ENCODE measurements around the gene WNT6.

Gene WNT6

GRCh38 chr2:218878926-218879761 is 19.5 kb downstream of the WNT6 start:
- DNase-seq, result no peak

- DNase-seq, result no peak
Observed at GRCh38 chr2:218879776-218880101, 20.1 kb downstream of the WNT6 start.

GRCh38 chr2:218880102-218880858 is 20.7 kb downstream of the WNT6 start, which contains the start of gene WNT10A:
Gene WNT10A (plus strand): TSS chr2:218880852. CDS start chr2:218880996, 144 bp downstream.
- DNase-seq, result peak; percentile 32

GRCh38 chr2:218880859-218881594 is 21.4 kb downstream of the WNT6 start:
- no peak for DNase-seq

GRCh38 chr2:218881744-218882460 is 22.3 kb downstream of the WNT6 start:
- no peak for DNase-seq

GRCh38 chr2:218882461-218882816 is 22.8 kb downstream of the WNT6 start:
- no peak for DNase-seq

DNA sequence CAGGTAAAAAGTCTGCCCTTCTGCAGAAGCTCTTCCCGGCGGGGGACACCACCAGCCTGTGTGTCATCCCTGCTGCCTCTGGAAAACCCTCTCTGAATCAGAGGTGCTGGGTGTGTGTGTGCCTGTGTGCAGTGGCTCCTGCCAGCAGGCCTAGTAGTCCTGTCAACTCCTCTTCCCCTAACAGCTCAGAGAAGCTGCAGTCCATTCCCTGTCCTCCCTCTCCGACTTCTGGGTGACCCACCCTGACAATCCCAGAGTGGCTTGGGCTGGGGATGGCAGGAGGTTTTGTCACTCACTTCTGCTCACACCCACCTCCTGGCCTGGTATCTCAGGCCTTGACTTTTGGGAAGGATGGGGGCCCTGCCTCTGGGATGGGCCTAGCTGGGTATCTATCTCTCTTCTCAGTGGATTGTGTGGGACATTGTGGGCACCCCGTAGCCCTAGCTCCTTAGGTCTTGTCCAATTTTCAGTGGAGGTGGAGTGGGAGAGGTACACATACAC is 23.3 kb downstream of the WNT6 start:
- DNase-seq, result no peak

DNA sequence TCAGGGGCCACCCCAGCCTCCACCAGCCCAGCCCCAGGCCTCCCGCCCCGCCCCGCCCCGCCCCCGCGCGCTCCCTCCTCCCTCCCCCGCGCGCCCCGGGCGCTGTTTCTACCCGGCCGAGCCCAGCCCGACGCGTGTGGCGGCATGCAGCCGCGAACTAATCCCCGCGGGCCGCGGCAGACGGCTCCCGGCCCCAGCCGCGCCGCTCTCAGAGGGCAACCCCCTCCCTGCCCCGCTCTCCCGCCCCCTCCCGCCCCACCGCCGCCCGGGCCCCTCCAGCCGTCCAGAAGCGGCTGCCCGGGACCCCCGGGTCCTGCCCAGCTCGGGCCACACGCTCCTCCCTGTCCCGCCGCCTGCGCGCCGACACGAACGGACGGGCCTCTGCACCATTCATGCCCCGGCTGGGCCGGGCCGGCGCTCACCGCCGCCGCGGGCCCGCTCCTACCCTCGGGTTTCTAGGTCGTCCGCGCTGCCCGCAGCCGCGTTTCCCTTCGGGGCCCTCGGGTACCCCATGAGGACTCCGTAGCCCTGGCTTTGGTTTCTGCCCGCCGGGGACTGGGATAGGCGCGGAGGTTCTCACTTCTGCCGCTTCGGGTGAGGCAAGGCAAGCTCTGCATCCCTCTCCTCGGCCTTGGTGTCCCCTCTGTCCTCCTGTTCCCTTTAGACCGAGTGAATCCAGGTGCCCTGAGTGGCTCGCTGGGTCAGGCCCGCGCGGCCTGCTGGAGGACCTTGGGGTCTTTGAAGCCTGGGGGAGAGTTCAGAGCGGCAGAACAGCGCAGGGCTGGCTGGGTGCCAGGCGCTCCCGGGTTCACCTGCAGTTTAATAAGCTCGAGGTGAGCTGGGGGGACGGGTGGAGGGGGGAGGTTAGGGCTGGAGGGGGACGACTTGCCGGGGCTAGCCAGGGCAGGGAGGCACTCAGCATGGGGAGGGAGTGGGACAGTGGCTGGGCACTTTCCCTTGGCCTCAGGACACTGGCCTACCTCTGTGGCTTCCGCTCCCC is 24.2 kb downstream of the WNT6 start:
- no peak for DNase-seq

DNA sequence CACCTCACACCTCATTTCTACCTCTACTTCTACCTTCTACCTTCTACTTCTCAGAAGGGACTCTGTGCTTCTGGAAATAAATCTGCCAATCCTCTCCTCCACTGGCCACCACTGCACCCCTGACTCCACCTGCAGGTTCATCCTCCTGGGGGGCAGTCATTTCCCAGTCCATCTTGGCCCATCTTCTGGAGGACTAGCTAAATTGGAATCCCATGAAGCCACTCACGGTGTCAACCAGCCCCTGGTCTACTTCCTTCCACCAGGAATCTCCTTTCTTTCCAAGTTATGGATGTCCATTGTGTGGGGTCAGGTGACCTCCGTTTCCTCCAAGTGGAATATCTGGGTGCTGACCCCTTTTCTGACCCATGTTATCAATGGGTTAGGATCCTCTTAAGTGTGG is 24.9 kb downstream of the WNT6 start:
- DNase-seq, result no peak

- DNase-seq, result no peak
Observed at GRCh38 chr2:218885981-218886947, 26.7 kb downstream of the WNT6 start.

DNA sequence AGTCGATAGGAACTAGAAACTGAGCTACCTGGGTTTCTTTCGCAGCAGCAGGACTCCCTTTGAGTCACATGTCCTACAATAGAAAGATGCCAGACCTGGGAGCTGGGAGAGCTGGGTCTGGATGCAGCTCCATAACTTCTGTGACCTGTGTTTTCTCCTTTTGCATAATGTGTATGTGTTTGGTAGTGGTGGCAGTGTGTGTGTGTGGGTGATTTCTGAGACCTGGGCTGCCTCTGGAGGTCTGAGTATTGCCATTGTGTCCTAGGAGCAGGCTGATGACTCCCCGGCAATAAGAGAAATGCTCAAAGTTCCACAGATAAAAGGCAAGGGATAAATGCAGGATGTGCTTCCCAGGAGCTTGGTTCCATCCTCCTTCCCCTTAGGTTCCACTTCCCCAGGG is 27.5 kb downstream of the WNT6 start:
- no peak for DNase-seq

DNA sequence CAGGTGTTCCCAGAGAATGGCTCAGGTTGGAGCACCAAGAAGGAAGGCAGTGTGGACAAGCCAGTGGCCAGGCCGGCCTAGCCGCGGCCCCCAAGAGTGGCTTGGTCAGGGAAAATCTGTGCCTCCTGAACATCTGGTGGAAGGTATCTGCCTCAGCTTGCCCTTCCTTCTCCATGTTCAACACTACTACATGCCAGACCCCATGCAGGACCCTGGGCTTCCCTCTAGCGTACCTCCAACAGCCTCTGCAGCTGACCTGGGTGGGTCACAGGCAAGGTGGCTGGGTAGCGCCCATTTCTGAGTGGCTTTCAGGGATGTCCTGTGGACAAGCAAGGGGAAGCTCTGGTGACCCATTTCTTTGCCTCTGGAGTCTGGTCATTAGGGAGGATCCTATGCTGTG is 28.7 kb downstream of the WNT6 start:
- DNase-seq, result no peak

DNA sequence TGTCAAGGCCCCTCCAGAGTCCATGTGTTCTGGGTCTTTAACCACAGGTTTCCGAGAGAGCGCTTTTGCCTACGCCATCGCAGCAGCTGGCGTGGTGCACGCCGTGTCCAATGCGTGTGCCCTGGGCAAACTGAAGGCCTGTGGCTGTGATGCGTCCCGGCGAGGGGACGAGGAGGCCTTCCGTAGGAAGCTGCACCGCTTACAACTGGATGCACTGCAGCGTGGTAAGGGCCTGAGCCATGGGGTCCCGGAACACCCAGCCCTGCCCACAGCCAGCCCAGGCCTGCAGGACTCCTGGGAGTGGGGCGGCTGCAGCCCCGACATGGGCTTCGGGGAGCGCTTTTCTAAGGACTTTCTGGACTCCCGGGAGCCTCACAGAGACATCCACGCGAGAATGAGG is 30.3 kb downstream of the WNT6 start:
- no peak for DNase-seq

DNA sequence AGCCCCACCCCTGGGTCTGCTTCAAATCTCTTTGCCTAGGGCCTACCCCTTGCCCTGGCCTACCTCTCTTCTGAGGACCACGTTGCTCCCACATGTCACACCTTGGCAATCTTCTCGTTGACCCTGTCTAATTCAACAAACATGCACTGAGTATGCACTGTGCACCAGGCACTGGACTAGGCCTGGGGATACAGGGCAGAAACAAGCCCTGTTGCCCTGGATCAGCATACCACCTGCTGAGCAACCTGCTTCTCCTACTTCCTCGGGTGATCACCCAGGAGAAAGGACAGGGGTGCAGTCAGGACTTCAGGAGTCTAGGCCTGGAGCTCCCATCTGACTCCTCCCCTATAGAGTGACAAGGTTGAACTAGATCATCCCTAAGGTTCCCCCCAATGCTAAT is 30.8 kb downstream of the WNT6 start:
- DNase-seq, result no peak

DNA sequence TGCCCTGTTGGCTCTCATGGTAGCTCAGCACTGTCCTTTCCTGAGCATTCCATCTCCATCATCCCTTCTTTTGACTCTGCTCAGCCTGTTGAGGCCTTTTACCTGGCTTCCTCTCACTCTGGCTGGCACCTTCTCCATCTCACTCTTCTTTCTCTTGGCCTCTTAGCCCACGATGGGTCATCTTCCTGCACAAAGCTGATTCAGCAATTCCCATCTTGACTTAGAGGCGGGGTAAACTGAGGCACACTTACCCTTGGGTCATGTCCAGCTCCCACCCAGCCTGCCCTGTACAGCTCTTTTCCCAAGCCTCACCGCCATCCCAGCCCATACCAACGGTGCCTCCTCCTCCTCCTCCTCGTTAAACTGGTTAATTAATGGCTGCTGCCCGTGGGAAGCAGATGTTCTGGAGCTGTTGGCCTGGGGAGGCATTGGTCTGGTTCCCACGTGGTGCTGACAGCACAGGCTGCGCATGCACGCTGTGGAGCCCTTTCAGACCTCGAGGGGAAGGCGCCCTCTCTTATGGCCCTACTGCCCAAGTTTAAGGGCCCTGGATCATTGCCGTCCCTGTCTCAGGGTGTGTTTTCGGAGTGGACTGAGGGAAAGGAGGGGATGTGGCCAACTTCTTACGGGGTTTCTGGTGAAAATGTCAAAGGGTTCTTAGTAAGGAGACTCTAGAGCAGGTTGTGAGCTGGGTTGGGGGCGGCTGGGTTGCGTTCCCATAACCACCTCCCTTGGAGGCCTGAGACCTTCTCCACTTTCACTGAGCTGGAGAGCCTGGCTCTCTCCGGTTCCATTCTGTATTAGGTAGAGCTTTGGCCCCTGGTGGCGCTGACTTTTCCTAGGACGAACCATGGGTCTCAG is 31.9 kb downstream of the WNT6 start:
- no peak for DNase-seq

- DNase-seq, result peak; percentile 72
Observed at GRCh38 chr2:218892693-218893348, 33.2 kb downstream of the WNT6 start.

- DNase-seq, result no peak
Observed at GRCh38 chr2:218893349-218894150, 33.9 kb downstream of the WNT6 start.

All from NCI-H1436 (cell line).